K562 (cell line): ENCODE data around the gene SCNN1A. TPM values are rescaled to one million over a fixed set of nuclear protein-coding genes. Genes with fewer than 3 reads are reported as not detected.

ENCODE experiments used
- BCOR ChIP-seq: fragments of 450-650 bp; IDR thresholded peaks from 2 replicates; pipeline ENCODE4 v1.6.1; 2016
- CHD7 ChIP-seq: fragments of 200-600 bp; sonication (generic); IDR thresholded peaks from one replicate; pipeline ENCODE4 v1.6.1; 2012; ENCODE audit warnings: mild to moderate bottlenecking, low read depth, low read length, inconsistent platforms
- CREB3L1 ChIP-seq: fragments of 450-650 bp; IDR thresholded peaks from 2 replicates; pipeline ENCODE4 v1.6.1; 2014; ENCODE audit warnings: low read depth, mild to moderate bottlenecking, moderate library complexity, borderline replicate concordance
- HDAC2 ChIP-seq: fragments of 450-650 bp; IDR thresholded peaks from 2 replicates; pipeline ENCODE4 v1.6.1; 2016; ENCODE audit warnings: mild to moderate bottlenecking
- MYNN ChIP-seq, 2 experiments: sonication (generic); formaldehyde crosslinking in 1 of 2; IDR thresholded peaks; 2 replicates each; pipeline versions ENCODE4 v1.5.0 to v1.6.1; 2016 to 2020; ENCODE audit warnings: antibody characterized with exemption in 1 of 2, missing genetic modification reagents in 1 of 2
- SETDB1 ChIP-seq: IDR thresholded peaks from one replicate; pipeline ENCODE4 v1.6.1; 2012; ENCODE audit warnings: low read length, control low read depth, inconsistent platforms
- SMAD4 ChIP-seq: fragments of 250-450 bp; sonication (Bioruptor Pico); conservative IDR thresholded peaks from 2 replicates; pipeline ENCODE4 v1.8.0; 2021; ENCODE audit warnings: inconsistent platforms, mild to moderate bottlenecking, moderate library complexity
- STAG1 ChIP-seq: sonication (generic); formaldehyde crosslinking; IDR thresholded peaks from 2 replicates; pipeline ENCODE4 v1.5.0; 2020; ENCODE audit warnings: missing genetic modification reagents, borderline replicate concordance
- ZNF134 ChIP-seq: fragments of 250-450 bp; sonication (Bioruptor Pico); conservative IDR thresholded peaks from 2 replicates; pipeline ENCODE4 v1.4.0; 2020
- ZNF224 ChIP-seq: sonication (generic); formaldehyde crosslinking; IDR thresholded peaks from 2 replicates; pipeline ENCODE4 v1.8.0; 2022; ENCODE audit warnings: mild to moderate bottlenecking, missing genetic modification reagents
- polyA plus RNA-seq, 8 experiments: library from polyadenylated mRNA; depleted of rRNA in 4 of 8; stranded (reverse) in 5 of 8; unstranded in 3 of 8; fragments of >200 nt; fragmentation: Nextera tagmentation in 2 of 8; fragmentation: Illumina TruSeq in 1 of 8; extraction: Ambion mirVana in 2 of 8; extraction: Trizol in 1 of 8; gene quantifications; 2 replicates each; pipeline versions ENCODE4 v1.2.1 to v1.2.3, GENCODE V29; 2011 to 2014; ENCODE audit warnings: inconsistent platforms in 1 of 8, missing spikeins in 1 of 8
- total RNA-seq, 7 experiments: library from RNA; depleted of rRNA in 6 of 7; stranded (reverse); fragments of >200 nt in 6 of 7; fragmentation: Illumina TruSeq in 2 of 7; extraction: Trizol in 2 of 7; gene quantifications; 2 replicates each; pipeline versions ENCODE4 v1.2.1 to v1.2.3, GENCODE V29; 2011 to 2021; ENCODE audit warnings: low replicate concordance in 1 of 7
- TF ChIP-seq, protein P1 (sequence below): fragments of 250-450 bp; sonication (Bioruptor Pico); IDR thresholded peaks from 2 replicates; pipeline ENCODE4 v1.8.0; 2021; ENCODE audit warnings: mild to moderate bottlenecking, moderate library complexity
- TF ChIP-seq, protein P2 (sequence below): fragments of 450-650 bp; IDR thresholded peaks from 2 replicates; pipeline ENCODE4 v1.6.1; 2017; ENCODE audit warnings: mild to moderate bottlenecking, moderate library complexity

The SCNN1A gene
- total and polyA plus RNA-seq, 9 of the 15 experiments (the other 6 are each of a cell fraction or from before 2014, with no cell fraction given), result 0.15 to 0.49 (median 0.32) TPM; not detected in 5

GRCh38 chr12:6345319-6346091 lies 29.9 kb downstream of the SCNN1A start (continued):
- TF ChIP-seq ZNF224 (CRISPR knock-in tag) (no peak), STAG1 (CRISPR knock-in tag) (no peak), CHD7 (no peak), SMAD4 (peak; percentile 92), SETDB1 (no peak), ZNF134 (CRISPR knock-in tag) (no peak), CREB3L1 (peak; percentile 42; the same call in 1 of the 2 replicates), BCOR (peak; percentile 79), MYNN (IDR thresholded peaks at IDR 0.05) (peak; percentile 64; the same call in 1 of the 2 replicates), MYNN (CRISPR knock-in tag; IDR thresholded peaks at IDR 0.05) (no peak), HDAC2 (peak; percentile 99)
- TF ChIP-seq, protein P1, sequence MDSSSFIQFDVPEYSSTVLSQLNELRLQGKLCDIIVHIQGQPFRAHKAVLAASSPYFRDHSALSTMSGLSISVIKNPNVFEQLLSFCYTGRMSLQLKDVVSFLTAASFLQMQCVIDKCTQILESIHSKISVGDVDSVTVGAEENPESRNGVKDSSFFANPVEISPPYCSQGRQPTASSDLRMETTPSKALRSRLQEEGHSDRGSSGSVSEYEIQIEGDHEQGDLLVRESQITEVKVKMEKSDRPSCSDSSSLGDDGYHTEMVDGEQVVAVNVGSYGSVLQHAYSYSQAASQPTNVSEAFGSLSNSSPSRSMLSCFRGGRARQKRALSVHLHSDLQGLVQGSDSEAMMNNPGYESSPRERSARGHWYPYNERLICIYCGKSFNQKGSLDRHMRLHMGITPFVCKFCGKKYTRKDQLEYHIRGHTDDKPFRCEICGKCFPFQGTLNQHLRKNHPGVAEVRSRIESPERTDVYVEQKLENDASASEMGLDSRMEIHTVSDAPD, result no peak
- TF ChIP-seq, protein P2, sequence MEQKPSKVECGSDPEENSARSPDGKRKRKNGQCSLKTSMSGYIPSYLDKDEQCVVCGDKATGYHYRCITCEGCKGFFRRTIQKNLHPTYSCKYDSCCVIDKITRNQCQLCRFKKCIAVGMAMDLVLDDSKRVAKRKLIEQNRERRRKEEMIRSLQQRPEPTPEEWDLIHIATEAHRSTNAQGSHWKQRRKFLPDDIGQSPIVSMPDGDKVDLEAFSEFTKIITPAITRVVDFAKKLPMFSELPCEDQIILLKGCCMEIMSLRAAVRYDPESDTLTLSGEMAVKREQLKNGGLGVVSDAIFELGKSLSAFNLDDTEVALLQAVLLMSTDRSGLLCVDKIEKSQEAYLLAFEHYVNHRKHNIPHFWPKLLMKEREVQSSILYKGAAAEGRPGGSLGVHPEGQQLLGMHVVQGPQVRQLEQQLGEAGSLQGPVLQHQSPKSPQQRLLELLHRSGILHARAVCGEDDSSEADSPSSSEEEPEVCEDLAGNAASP, result no peak
